Measurements from ENCODE around the gene MELK.

Gene MELK

GRCh38 chr9:36665921-36666431 is 93.3 kb downstream of the MELK start:
- no peak for DNase-seq (ENCODE audit: extremely low read depth in 1 of 2, low read depth in 1 of 2)

GRCh38 chr9:36671561-36671960 is 98.9 kb downstream of the MELK start:
- no peak for DNase-seq (ENCODE audit: extremely low read depth in 1 of 2, low read depth in 1 of 2)

GRCh38 chr9:36676091-36676490 is 103.4 kb downstream of the MELK start:
- DNase-seq (ENCODE audit: extremely low read depth in 1 of 2, low read depth in 1 of 2) = no peak

GRCh38 chr9:36676778-36677485 is 104.2 kb downstream of the MELK start:
- no peak for DNase-seq (ENCODE audit: extremely low read depth in 1 of 2, low read depth in 1 of 2)

DNA sequence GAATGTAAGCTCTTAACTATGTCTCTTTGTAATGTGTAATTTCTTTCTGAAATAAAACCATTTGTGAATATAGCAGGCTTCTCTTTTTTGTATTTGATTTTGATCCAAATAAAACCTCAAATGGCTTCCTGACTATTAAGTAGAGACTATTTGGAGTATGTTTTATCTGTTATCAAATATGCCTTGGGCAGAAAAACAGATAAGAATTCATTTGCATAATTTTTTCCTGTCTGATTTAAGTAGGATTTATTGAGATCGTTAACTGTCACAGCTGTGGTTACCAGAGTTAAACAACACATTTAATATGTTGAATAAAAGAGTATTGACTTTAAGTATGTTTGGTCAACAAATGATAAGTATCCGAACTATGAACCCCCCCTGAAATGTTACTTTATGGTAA is 104.9 kb downstream of the MELK start:
- no peak for DNase-seq (ENCODE audit: extremely low read depth in 1 of 2, low read depth in 1 of 2)

- DNase-seq (ENCODE audit: extremely low read depth in 1 of 2, low read depth in 1 of 2) = no peak
Measured at GRCh38 chr9:36679710-36680109, 107.0 kb downstream of the MELK start.

DNA sequence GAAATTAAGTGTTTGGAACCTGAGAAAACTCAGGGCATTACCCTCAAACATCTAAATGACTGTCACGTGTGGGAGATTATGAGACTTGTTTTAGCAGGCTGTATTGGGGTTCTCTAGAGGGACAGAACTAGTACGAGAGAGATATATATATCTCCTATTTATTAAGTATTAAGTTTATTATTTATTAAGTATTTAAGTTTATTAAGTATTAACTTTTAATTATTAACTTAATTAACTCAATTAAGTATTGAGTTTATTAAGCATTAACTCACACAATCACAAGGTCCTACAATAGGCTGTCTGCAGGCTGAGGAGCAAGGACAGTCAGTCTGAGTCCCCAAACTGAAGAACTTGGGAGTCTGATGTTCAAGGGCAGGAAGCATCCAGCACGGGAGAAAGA is 113.8 kb downstream of the MELK start:
- DNase-seq (ENCODE audit: extremely low read depth in 1 of 2, low read depth in 1 of 2) = no peak

GRCh38 chr9:36690412-36691168 is 117.9 kb downstream of the MELK start:
- no peak for DNase-seq (ENCODE audit: extremely low read depth in 1 of 2, low read depth in 1 of 2)

DNA sequence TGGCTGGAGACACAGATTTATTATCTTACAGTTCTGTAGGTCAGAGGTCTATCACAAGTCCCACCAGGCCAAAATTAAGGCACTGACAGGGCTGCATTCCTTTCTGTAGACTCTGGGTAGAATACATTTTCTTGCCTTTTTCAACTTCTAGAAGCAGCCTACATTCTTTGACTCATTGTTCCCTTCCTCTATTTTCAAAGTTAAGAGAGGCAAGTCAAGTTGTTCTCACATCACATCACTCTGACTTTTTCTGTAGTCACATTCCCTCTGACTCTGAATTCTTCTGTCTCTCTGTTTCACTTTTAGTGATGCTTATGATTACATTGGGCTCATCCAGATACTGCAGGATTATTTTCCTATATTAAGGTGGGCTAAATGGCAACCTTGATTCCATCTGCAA is 119.0 kb downstream of the MELK start:
- DNase-seq (ENCODE audit: extremely low read depth in 1 of 2, low read depth in 1 of 2) = no peak

DNA sequence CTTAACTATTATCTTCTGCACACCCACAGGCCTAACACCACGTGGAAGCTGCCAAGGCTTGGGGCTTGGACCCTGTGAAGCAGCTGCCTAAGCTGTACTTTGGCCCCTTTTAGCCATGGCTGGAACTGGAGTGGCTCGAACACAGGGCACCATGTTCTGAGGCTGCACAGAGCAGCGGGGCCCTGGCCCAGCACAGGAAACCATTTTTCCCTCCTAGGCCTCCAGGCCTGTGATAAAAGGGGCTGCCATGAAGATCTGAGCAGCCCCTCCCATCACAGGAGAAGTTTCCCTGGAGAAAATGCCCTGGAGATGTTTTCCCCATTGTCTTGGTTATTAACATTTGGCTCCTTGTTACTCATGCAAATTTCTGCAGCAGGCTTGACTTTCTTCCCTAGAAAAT is 126.3 kb downstream of the MELK start:
- no peak for DNase-seq (ENCODE audit: extremely low read depth in 1 of 2, low read depth in 1 of 2)

DNA sequence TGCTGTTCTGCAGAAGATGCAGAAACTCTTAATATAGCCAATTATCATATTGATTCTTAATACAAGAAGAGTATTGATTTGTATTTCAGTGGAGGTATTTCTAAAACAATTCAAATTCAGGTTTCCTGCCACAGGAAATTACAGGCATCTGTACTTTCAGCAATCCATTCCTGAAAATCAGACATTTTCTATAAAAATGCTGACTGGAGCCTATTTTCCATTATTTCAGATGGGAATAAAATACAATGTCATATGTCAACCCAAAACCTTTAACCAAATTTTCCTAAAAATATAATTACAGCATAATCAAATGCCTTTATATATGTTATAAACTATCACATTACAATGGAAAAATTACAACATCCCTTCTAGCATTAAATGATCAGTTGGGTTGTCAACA is 131.5 kb downstream of the MELK start:
- DNase-seq (ENCODE audit: extremely low read depth in 1 of 2, low read depth in 1 of 2) = no peak

GRCh38 chr9:36713515-36714490 is 141.1 kb downstream of the MELK start:
- no peak for DNase-seq (ENCODE audit: extremely low read depth in 1 of 2, low read depth in 1 of 2)

GRCh38 chr9:36716496-36716895 is 143.8 kb downstream of the MELK start:
- DNase-seq (ENCODE audit: extremely low read depth in 1 of 2, low read depth in 1 of 2) = no peak

DNA sequence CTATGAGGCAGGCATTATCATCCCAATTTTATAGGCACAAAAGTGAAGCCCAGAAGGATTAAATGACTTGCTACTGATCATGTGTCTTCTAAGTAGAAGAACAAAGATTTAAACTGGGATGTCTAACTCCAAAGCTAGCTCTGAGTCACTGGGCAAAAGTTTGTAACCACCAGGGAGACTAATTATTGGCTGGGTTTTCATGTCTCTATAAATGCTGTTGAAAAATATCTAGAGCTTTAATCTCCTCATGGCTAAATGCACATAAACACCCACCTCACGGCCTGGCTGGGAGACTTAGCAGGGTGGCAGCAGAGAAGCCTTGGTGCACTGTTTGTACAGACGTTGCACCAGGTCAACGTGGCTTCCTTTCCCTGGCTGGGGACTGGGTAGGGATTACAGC is 144.6 kb downstream of the MELK start:
- no peak for DNase-seq (ENCODE audit: extremely low read depth in 1 of 2, low read depth in 1 of 2)

DNA sequence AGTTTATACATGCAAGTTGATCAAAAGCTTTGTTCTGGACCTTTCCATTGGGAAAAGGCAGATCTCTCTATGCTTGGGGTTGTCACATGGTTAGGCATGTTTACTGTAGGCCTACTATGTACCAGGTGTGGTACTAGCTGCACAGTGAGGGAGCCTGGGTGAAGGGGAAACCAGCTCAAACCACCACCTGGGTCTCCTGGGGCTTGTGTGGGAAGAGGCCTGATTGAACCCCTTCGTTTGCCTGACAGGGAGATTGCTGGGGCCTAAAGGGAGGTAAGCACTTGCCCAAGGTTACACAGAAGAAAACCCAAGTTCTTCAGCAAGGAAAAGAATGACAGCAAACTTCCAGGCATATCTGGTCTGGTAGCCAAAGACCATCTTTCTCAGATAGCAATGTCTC is 145.9 kb downstream of the MELK start:
- DNase-seq (ENCODE audit: extremely low read depth in 1 of 2, low read depth in 1 of 2) = no peak

GRCh38 chr9:36720043-36720442 is 147.3 kb downstream of the MELK start:
- DNase-seq (ENCODE audit: extremely low read depth in 1 of 2, low read depth in 1 of 2) = no peak

GRCh38 chr9:36721846-36722588 is 149.3 kb downstream of the MELK start:
- DNase-seq (ENCODE audit: extremely low read depth in 1 of 2, low read depth in 1 of 2) = no peak

DNA sequence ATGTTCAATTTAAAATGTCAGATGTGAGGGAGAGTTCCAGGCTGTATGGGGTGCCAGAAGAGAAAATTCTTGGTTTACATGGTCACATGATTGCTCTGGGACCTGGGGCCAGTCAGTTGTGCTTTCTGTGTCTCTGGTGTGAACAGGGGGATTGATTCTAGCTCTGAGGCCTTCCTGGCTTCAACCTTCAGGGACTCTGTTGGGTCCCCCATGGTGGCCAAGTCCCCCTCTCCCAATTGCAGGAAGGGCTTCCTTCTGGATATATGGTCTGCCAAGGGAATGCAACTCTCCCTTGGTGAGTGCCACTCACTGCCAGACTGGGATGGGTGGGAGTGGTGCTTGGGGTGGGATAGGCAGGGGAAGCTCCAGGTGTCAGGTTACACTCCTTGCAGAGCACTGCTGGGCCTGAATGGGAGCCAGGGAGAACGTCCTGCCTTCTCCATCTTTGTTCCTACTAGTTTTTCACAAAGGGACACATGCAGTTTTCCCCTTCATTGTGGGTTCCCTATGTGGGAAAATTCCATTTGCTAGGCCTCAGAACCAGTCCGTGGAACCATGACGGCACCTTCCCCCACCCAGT is 153.2 kb downstream of the MELK start:
- DNase-seq (ENCODE audit: extremely low read depth in 1 of 2, low read depth in 1 of 2) = no peak
